ENCODE measurements around the gene ANKRD52.
A peak's percentile ranks its signal among the peaks of the same experiment; 100 is the strongest.
"Not testable (repeated sequence)": the region's sequence is repeated elsewhere in the genome, so short reads cannot be mapped to it uniquely, and the experiment has no call there.

The ANKRD52 gene

DNA sequence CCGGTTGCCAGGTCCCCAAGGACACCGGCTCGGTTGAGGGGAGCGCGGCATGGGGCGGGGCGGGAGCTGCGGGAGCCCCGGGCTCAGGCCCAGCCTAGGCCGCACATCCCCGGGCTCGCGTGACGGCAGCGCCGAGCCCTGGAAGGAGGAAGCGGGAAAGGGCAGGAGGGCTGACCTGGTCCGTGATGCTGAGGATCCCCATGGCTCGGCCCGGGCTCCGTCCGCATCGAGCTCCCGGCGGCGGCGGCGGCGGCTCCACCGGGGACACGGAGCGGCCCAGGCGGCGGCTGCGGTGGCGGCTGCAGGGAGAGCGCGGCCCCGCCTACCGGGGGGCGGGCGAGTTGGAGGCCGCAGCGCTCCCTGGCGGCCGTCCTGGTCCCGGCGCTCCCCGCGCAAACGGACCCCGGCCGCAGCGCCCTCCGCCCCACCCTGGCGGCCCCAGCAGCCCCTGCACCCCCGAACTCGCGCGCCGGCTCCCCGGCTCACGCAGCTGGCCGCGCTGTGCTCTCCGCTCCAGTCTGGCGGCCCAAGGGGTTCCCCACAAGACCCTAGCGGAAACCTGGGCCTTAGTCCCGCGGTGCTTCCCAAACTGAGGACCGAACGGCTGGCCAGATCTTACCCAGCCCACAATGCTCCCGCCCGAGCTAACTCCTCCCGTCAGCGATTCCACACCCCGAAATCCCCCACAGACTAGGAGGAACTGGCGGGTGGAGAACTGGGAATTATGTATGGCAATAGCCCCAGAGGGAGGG lies at the start of gene ANKRD52:
ANKRD52 (minus strand) TSS at position 317 of the 752 bp plus-strand sequence; CDS start at position 202, 115 bp downstream.
- peak; percentile 81 for DNase-seq (ENCODE audit: low read depth)

DNA sequence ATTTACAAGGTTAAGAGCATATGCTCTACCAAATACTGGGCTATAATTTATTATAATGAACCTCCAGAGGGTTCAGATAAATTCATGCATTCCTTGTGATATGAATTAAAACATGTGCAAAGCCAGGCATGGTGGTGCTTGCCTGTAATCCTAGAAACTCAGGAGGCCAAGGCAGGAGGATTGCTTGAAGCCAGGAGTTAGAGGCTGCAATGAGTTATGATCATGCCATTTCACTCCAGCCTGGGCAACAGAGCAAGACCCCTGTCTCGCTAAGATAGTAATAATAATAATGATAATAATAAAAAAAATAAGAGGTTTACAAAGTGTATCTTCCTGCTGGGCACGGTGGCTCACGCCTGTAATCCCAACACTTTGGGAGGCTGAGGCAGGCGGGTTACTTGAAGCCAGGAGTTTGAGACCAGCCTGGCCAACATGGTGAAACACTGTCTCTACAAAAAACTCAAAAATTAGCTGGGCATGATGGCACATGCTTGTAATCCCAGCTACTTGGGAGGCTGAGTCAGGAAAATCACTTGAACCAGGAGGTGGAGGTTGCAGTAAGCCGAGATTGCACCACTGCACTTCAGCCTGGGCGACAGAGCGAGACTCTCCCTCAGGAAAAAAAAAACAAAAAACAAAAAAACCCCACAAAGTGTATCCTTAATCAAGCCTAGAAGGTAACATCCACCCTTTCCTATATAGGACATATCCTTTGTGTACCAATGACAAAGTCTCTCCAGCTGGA lies 49.2 kb upstream of the ANKRD52 start:
- no peak for DNase-seq (ENCODE audit: low read depth)

DNA sequence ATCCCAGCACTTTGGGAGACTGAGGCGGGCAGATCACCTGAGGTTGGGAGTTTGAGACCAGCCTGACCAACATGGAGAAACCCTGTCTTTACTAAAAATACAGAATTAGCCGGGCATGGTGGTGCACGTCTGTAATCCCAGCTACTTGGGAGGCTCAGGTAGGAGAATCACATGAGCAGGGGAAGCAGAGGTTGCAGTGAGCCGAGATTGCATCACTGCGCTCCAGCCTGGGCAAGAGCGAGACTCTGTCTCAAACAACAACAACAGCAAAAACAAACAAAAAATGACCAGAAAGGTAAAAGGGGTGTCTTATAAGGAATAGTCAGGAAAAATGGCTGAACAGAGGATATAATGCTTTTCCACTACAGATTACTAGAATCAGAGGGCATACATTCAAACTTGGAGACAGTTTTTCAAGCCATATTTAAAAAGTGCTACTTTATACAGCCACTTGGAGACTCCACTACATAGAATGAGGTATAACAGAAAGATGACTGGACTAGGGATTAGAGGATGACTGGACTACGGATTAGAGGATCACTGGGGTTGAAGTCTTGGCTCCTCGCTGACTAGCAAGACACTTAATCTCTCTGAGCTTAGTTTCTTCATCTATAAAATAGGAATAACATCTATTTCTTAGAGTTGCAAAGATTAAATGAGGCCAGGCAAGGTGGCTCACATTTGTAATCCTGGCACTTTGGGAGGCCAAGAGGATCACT lies 46.8 kb upstream of the ANKRD52 start:
- no peak for DNase-seq (ENCODE audit: low read depth)

DNA sequence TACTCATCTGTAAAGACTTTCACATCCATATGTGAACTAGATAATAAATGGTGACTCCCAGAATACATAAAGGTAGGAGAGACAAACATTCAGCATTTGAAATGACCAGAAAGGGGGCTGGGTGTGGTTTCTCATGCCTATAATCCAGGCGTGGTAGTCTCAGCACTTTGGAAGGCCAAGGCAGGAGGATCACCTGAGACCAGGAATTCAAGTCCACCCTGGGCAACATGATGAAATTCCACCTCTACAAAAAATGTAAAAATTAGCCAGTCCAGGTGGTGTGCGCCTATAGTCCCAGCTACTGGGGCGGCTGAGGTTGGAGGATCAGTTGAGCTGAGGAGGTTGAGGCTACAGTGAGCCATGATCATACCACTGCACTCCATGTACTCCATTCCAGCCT lies 46.1 kb upstream of the ANKRD52 start:
- DNase-seq (ENCODE audit: low read depth) = no peak

DNA sequence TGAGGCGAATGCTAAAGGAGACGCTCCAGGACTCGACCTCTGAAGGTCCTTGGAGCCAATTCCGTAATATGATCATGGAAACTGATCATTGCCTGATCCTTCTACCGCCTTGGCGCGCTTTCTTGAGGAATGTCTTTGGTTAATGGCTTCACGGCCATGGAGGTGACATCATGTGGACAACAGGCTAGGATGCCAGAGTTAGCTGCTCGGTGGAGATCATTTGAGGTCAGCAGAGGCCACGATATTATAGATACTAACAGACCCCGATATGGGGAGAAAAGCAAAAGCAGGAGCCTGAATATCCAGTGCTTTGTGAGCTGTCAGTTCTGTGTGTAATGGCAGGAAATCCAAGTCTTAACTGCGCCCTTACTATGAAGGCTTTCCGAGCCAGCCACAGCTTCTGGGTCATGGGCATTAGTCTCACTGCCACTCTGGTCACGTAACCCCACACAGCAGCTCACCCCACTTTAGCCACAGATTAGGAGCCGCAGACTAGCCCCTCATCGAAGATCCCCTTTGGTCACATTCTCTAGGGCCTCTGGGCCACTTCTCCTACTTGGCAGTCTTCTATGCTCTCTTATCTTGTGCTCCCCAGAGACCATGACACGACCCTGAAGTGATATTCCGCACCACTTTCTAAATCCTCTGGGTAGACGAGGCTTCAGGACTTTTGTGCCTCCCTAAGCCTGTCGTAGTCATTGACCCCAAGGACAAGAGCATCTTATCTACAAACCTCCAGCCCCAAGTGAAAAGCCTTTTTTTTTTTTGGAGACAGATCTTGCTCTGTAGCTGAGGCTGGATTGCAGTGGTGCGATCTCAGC lies 42.7 kb upstream of the ANKRD52 start:
- no peak for DNase-seq (ENCODE audit: low read depth)

DNA sequence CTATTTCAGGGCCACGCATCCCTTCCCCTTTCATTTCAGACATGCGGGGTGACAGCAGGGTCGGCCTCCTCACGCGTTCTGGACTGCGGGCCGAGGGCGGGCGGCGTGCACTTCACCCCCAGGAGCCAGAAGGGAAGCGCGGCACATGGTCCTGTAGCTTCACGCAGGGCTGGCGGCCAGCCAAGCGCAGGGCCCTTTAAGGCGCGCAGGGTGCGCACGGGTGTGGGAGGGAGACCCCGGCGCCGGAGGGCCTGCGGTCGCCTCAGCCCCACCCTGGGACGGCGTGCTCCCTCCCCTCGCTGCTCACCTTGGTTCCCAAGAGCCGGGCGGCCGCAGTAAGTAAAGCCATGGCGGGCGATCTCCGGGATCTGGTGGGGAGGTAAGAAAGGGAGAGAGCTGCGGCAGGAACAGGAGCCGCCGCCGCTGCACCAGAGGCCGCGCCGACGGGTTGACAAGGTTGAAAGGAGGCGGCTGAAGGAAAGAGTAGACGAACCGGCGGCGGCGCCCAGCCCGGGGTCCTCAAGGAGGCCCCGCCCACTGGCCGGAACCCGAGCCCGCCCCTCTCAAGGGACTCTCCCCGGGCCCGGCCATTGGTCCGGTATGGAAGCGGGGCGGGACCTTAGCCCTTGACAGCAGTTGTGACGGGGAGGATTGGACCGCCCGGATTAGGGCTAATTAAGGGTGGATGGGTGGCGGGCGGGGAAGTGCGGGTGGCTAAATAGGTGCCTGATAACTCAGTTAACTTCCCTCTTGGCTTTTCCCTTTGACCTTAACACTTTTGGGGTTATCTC lies 41.9 kb upstream of the ANKRD52 start, which contains the start of gene CS:
CS (minus strand) TSS at position 478 of the 791 bp plus-strand sequence; CDS start at position 349, 129 bp downstream.
- peak; percentile 98 for DNase-seq (ENCODE audit: low read depth)

DNA sequence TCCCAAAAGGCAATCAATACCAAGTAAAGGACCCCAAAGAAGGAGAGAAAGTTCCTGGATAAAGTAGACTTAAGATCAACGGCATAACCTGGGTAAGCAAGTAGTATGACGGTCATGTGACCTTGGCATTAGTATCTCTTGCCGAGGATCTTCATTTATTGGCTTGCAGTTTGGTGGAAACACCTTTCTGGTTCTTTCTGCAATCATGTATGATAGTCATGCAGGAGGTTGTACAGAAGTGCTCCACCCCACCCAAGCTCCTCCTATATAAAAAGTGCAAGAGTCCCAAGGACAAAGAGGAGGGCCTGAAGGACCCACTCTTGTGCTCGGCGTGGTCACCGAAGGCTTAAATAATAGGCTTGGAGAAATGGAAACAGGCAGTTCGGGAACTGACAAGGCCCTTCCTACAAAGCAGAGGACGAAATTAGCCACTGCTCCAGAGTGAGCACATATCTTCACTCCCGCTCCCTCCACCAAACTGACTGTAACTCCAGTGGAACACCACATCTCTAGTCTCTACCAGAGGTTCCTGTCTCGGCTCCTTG lies 41.2 kb upstream of the ANKRD52 start:
- no peak for DNase-seq (ENCODE audit: low read depth)

DNA sequence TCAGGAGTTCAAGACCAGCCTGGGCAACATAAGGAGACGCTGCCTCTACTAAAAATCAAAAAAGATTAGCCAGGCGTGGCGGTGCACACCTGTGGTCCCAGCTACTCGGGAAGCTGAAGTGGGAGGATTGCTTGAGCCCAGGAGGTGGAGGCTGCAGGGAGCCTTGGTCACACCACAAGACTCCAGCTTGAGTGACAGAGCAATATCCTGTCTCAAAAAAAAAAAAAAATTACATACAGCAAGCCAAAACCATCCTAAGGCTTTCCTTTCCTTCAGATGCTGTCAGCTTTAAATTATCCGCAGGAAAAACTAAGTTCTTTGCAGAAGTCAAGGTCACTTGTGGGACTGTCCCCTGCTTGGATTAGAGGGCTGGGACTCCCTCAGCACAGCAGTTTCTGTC lies 40.6 kb upstream of the ANKRD52 start:
- no peak for DNase-seq (ENCODE audit: low read depth)

DNA sequence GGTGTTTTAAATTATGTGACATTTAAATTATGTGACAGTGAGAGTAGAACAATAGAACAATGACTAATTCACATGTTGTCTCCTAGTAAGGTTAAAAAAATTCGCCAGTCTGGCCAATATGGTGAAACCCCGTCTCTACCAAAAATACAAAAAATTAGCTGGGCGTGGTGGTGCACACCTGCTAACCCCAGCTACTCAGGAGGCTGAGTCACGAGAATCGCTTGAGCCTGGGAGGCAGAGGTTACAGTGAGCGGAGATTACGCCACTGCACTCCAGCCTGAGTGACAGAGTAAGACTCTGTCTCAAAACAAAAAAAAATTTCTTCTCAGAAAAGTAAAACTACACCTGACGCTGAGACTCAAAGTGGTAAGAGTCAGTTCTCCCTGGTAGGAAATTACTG lies 39.2 kb upstream of the ANKRD52 start:
- no peak for DNase-seq (ENCODE audit: low read depth)

DNA sequence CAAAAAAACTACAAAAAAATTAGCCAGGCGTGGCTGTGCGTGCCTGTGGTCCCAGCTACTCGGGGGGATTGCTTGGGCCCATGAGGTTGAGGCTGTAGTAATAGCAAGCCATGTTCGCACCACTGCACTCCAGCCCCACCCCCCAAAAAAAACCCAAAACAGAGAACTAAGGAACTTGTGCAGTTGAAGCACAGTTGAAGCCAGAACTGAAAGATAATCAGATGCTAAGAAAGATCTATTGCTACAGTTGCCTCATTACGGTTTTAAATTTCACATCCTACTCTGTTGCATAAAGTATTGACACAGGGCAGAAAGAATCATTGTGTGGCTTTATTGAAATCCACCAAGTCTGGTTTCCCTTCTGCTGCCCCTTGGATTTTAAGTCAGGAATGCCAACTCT lies 38.1 kb upstream of the ANKRD52 start:
- DNase-seq (ENCODE audit: low read depth) = no peak

DNA sequence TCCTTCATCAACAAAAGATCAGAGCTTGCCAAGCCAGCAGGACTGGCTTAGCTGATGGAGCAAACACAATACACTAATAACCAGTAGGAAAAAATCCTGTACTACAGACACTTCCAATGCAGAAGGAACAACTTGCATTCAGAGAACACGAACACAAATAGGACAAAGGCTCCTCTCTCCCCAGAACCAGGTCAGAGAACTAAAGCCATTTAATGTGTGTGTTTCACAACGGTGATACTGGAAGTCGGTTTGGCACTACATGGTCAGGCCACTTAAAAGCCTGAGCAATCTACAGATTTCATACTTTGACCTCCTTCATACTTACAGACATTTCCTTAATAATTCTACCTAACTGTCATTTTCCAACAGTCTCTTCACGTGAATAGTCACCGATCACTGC lies 35.6 kb upstream of the ANKRD52 start:
- no peak for DNase-seq (ENCODE audit: low read depth)

DNA sequence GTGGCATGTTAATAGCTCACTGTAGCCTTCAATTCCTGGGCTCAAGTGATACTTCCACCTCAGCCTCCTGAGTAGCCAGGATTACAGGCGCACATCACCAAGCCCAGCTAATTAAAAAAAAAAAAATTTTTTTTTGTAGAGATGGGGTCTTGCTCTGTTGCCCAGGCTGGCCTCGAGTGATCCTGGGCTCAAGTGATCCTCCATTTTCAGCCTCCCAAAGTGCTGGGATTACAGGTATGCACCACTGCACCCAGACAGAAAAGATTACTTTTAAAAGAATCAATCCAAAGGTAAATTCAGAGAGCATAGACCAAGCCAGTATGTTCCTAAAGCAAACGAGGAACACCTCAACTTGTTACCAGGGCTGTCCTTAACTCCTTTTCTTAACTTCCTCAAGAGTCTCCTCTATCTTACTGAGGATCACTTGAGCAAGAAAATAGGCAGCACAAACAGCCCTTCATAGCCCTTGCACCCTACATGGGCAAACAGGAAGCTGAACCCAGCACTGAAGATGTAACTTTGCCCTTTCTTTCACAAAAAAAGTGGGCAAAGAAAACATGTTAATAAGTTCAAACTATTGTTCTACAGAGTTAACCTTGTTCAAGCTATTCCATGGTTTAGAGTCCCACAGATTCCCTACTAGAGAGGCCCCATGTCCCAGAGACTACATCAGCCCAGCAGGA lies 30.7 kb upstream of the ANKRD52 start:
- no peak for DNase-seq (ENCODE audit: low read depth)

DNA sequence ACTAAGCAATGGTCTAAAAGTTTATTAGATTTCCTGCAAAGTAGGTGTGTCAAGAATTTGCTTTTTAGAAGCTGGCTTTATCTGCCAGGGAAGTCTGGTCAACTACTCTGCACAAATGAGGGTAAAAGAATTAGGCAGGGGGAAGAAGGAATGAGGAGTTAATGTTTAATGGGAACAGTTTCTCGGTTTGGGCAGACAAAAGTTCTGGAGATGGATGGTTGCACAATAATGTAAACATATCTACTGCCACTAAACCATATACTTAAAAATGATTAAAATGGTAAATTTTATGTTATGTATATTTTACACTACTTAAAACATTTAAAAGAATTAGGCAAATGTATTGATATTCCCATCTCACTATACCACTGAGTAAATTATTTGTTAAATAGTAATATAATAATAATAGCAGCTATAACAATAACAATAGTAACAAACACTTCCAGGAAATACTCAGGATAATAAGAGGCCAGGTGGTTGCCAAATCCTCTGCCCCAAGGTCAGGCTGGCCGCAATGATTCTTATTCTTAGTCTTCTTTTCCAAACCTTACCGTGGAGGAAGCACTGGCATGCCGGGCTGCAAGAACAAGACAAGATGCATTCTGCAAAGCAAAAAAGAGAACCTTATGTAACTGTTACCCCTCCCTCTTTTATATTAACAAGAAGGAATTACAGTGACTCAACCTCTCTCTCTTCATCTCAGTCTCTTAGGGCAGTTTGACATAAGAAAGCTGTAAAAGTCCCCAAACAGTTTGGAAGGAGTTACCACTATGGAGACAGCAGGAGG lies 28.1 kb upstream of the ANKRD52 start:
- DNase-seq (ENCODE audit: low read depth) = no peak

DNA sequence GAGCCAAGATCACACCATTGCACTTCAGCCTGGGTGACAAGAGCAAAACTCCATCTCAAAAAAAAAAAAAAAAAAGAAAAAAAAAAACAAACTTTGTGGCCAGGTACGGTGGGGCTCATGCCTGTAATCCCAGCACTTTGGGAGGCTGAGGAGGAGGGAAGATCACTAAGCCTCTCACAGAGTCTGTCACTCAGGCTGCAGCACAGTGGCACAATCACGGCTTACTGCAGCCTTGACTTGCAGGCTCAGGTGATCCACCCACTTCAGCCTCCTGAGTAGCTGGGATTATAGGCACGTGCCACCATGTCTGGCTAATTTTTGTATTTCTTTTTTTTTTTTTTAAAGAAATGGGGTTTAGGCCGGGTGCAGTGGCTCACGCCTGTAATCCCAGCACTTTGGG lies 26.1 kb upstream of the ANKRD52 start:
- DNase-seq (ENCODE audit: low read depth) = not testable (repeated sequence)

DNA sequence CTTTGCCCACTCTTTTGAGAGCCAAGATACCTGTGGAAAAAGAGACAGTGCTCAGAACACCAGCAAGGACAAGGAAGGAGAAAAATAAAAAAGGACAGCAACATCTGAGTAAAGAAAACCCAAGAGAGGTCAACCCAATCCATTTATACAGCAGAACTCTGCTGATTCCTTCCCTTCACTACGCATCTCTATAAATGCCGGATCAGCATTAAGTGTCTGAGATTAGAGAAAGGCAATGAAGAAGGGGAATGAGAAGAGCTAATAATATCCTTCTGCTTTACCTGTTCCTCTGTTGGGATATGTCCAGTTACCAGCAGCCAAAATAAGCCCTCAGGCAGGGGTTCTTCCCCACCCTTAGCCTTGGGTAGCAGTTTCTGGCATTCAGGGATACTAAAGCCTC lies 24.4 kb upstream of the ANKRD52 start:
- DNase-seq (ENCODE audit: low read depth) = no peak

DNA sequence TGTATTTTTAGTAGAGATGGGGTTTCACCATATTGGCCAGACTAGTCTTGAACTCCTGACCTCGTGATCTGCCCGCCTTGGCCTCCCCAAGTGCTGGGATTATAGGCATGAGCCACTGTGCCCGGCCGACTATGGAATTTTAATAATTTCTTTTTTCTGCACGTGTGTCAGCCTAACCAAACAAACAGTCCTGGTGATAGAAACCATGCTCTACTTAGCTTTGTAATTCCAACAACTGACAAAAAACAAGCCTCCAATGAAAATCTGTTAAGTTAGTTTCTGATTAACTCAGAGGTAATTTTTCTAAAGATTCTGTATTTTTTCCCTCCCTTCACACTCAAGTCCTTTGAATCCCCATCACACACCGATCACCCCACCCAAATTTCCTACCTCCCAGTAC lies 23.8 kb upstream of the ANKRD52 start:
- DNase-seq (ENCODE audit: low read depth) = no peak

DNA sequence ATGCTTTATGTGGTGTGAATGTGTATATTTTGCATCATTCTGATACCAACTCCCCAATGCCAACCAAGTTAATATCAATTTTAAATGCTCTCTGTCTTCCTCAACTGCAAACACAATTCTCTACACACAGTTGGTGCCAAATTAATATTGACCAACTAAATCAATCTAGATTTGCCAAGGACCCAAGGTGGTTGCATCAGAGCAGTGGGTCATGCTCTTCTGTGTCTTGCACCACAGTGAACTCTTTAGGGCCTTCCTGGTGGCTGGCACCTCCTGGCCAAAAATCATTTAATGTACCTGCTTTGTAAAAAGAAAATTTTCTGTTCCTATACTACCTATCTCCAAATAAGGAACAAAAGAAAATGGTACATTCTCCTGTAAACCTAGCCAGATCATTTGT lies 22.7 kb upstream of the ANKRD52 start:
- no peak for DNase-seq (ENCODE audit: low read depth)

DNA sequence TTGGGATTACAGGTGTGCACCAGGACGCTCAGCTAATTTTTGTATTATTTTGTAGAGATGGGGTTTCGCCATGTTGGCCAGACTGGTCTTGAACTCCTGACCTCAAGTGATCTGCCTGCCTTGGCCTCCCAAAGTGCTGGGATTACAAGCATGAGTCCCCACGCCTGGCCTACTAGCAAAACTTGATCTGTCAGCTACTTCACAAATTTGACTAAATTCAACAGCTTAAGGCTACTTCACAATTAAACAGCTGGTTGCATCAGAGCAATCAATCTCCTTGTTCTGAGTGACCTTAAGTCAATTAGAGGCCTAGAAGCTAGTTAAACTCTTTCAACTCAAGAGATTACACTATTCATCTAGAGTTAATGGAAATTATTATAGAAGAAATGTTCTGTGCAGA lies 20.7 kb upstream of the ANKRD52 start:
- DNase-seq (ENCODE audit: low read depth) = no peak

DNA sequence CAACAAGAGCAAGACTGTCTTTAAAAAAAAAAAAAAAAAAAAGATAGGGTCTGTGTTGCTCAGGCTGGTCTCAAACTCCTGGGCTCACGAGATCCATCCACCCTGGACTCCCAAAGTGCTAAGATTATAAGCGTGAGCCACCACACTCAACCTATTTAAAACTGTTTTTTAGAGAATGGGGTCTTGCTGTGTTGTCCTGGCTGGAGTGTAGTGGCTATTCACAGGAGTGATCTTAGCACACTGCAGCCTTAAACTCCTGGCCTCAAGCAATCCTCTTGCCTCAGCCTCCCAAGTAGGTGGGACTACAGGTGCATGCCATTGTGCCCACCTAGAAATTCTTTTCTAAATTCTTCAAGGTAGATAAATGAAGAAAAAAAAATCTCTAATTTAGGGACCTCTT lies 16.1 kb upstream of the ANKRD52 start:
- DNase-seq (ENCODE audit: low read depth) = no peak

Data from EH (cell line).